Testis (tissue), 3 donors: ENCODE measurements around the gene FGFR2. TPM values are rescaled to one million over a fixed set of nuclear protein-coding genes. Genes with fewer than 3 reads are reported as not detected.

ENCODE experiments used
- DNase-seq: peaks from one replicate; pipeline ENCODE4 v3.0.0-alpha.2; 2019
- H3K27ac ChIP-seq, 2 donors: fragments of 200-600 bp; sonication (generic); one replicate each; pipeline ENCODE4 v1.5.1; 2019
- H3K27me3 ChIP-seq: fragments of 200-600 bp; sonication (generic); one replicate; pipeline ENCODE4 v1.5.1; 2019
- H3K36me3 ChIP-seq: fragments of 200-600 bp; sonication (generic); one replicate; pipeline ENCODE4 v1.5.1; 2017; ENCODE audit warnings: low read depth; ENCODE audit errors: missing control alignments
- H3K4me1 ChIP-seq: fragments of 200-600 bp; sonication (generic); one replicate; pipeline ENCODE4 v1.5.1; 2019
- H3K4me3 ChIP-seq, 2 donors: fragments of 200-600 bp; sonication (generic); one replicate each; pipeline ENCODE4 v1.5.1; 2017 to 2019
- H3K9me3 ChIP-seq: fragments of 200-600 bp; sonication (generic); one replicate; pipeline ENCODE4 v1.5.1; 2017
- POLR2A ChIP-seq: fragments of 450-650 bp; IDR thresholded peaks from one replicate; pipeline ENCODE4 v1.6.1; 2017; ENCODE audit warnings: antibody characterized with exemption, mild to moderate bottlenecking, moderate library complexity
- WGBS, 2 donors: methylation state at CpG; one replicate each; pipeline ENCODE4 v1.1.5; 2018; 5-methylcytosine and 5-hydroxymethylcytosine counted together
- intact Hi-C: fragments of 100-400 bp; cut with DNase I; formaldehyde crosslinking; loops from one replicate; pipeline ENCODE4 v1.15.1; 2023; ENCODE audit warnings: low total_unique reads
- polyA plus RNA-seq: library from polyadenylated mRNA; stranded (reverse); fragments of 350-450 nt; fragmentation: Illumina TruSeq; extraction: RNeasy Lipid Tissue Mini Kit (QIAGEN cat#74804); gene quantifications from one replicate; pipeline ENCODE4 v1.2.3, GENCODE V29; 2014; ENCODE audit warnings: low read depth, low replicate concordance; ENCODE audit not compliant: insufficient read depth
- total RNA-seq, 2 donors: library from RNA; depleted of rRNA; stranded (reverse); fragments of >200 nt; gene quantifications; one replicate each; pipeline ENCODE4 v1.2.3, GENCODE V29; 2016
- TF ChIP-seq, protein P1 (sequence below), 3 experiments: fragments of 450-650 bp in 2 of 3; fragments of 200-600 bp in 1 of 3; sonication (generic) in 1 of 3; IDR thresholded peaks; one replicate each; pipeline ENCODE4 v1.5.1; 2016 to 2019; ENCODE audit warnings: antibody characterized with exemption in 3 of 3, mild to moderate bottlenecking in 2 of 3, moderate library complexity in 1 of 3

Gene FGFR2
- total and polyA plus RNA-seq, 3 donors from 2014 or later = 23.2 to 28.9 (median 23.4) TPM

DNA sequence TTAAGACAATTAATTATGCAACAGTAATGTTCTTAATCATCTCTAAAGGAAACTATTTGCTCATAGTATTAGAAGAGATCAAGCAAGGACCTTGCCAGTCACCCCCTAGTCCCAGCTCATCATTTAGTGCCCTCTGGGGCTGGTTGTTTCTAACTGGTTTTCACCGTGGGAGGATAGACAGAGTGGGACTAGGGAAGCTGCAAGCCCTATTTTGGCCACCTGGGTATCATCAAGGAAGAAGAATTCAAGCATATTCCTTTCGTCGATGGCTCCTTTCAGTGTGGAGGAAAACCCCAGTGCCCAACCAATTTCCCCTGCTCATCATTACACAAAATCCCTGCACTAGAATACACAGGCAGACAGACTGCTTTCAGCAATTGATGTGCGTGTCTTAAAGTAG lies 30.6 kb upstream of the FGFR2 start:
- intact Hi-C loops = no loop called here
- no peak overlapping the region for H3K4me3 ChIP-seq
- no peaks in the 10 kb centered on the region for H3K36me3 ChIP-seq
- H3K4me1 ChIP-seq = no peaks in the 10 kb centered on the region
- no peak for DNase-seq
- 72 to 89% methylated on average over 4 of the region's 4 CpGs for WGBS, 2 donors
- no peak overlapping the region for H3K27ac ChIP-seq
- H3K27me3 ChIP-seq = no peaks in the 10 kb centered on the region
- H3K9me3 ChIP-seq = no peaks in the 10 kb centered on the region
- TF ChIP-seq POLR2A = no peak
- TF ChIP-seq, protein P1, sequence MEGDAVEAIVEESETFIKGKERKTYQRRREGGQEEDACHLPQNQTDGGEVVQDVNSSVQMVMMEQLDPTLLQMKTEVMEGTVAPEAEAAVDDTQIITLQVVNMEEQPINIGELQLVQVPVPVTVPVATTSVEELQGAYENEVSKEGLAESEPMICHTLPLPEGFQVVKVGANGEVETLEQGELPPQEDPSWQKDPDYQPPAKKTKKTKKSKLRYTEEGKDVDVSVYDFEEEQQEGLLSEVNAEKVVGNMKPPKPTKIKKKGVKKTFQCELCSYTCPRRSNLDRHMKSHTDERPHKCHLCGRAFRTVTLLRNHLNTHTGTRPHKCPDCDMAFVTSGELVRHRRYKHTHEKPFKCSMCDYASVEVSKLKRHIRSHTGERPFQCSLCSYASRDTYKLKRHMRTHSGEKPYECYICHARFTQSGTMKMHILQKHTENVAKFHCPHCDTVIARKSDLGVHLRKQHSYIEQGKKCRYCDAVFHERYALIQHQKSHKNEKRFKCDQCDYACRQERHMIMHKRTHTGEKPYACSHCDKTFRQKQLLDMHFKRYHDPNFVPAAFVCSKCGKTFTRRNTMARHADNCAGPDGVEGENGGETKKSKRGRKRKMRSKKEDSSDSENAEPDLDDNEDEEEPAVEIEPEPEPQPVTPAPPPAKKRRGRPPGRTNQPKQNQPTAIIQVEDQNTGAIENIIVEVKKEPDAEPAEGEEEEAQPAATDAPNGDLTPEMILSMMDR (IDR thresholded peaks at IDR 0.05) = no peak

DNA sequence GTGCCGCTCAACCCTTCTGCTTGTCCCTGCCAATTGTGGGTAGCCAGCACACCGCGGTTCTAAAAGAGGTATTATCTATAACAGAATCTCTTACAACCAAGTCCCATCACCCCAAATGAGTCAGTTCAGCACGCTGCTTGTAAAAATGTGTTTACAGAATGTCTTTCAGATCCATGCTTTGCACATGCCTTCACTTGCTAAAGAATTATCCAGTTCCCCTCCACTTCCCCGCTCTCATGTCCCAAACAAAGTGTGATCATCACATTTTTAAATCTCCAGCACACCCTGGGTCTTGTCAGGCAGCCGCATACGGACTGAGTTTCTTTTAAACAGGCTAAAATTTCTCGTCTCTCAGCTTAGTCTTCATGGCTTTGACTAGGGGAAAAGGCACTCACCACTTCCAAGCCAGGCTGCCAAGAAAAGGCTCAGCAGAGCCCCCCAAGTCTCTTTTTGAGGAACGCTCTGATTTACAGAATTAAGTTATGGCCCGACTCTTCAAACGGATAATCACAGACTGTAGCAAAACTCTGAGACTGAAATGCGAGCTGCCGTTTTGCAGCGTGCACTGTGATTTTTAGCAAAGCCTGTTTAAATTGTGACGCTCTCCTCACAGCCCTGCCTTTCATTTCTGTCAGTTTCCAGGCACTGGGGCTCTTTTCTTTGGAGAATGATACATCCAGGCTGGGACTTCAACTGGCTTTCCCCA lies 29.8 kb upstream of the FGFR2 start:
- Histone ChIP-seq H3K4me1 (no peaks in the 10 kb centered on the region), H3K36me3 (no peaks in the 10 kb centered on the region), H3K9me3 (no peaks in the 10 kb centered on the region), H3K27ac (no peak overlapping the region), H3K4me3 (no peak overlapping the region), H3K27me3 (no peaks in the 10 kb centered on the region)
- intact Hi-C loops = no loop called here
- WGBS, 2 donors = 50 to 59% methylated on average over 15 of the region's 15 CpGs
- DNase-seq = no peak
- no peak for TF ChIP-seq POLR2A
- TF ChIP-seq, protein P1 (IDR thresholded peaks at IDR 0.05) = no peak

DNA sequence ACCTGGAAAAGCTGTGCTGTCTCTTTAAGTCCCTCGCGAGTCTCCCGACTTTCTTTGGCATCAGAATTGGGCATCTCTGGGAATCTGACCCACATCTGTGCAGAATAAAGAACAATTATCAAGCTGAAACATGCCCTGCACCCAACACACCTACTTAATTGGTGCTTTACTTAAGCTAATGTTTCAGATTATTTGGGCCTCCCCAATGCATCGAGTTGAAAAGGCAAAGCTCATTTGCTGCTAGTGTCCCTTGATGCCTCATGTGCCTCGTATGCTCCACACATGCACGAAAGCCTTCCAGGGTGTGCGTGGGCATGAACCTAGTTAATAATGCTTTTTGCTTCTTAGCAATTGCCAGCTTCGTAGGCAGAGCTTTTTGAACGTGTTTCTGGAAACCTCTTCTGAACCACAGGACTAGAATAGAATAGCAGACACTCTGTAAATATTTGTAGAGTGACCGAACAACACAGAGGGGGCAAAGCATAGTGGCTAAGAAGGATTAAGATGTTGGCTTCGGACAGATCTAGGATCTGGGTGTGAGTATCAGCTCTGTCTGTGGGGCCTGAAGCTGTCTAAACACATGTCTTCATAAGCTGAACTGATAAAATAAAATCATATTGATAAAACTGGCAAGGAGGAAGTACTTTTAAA lies 26.7 kb upstream of the FGFR2 start:
- intact Hi-C loops = no loop called here
- Histone ChIP-seq H3K36me3 (no peaks in the 10 kb centered on the region), H3K9me3 (no peaks in the 10 kb centered on the region), H3K27me3 (no peaks in the 10 kb centered on the region), H3K4me1 (no peaks in the 10 kb centered on the region), H3K4me3 (no peak overlapping the region), H3K27ac (no peak overlapping the region)
- 75 to 89% methylated on average over 11 of the region's 11 CpGs for WGBS, 2 donors
- DNase-seq = no peak
- TF ChIP-seq POLR2A = no peak
- TF ChIP-seq, protein P1 (IDR thresholded peaks at IDR 0.05) = no peak

DNA sequence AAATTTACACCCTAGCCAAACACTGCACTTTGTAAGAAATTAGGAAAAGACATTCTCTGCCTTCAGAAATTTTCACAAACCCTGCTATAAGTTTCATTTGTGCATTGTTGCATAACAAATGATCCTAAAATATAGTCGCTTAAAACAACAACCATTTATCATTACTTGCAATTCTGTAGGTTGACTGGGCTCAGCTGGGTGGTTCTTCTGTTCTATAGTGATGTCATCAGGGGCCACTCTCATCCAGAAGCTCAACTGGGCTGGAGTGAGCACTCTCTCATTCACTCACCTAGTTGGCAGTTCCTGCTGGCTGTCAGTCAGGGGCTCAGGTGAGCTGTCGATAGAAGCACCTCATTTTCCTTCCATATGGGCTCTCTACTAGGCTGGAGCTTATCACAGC lies 20.7 kb upstream of the FGFR2 start:
- DNase-seq = no peak
- H3K4me3 ChIP-seq = no peak overlapping the region
- H3K9me3 ChIP-seq = no peaks in the 10 kb centered on the region
- H3K4me1 ChIP-seq = no peaks in the 10 kb centered on the region
- no peaks in the 10 kb centered on the region for H3K36me3 ChIP-seq
- WGBS, 2 donors = 92 to 98% methylated on average over 2 of the region's 2 CpGs
- no peak overlapping the region for H3K27ac ChIP-seq
- no peaks in the 10 kb centered on the region for H3K27me3 ChIP-seq
- intact Hi-C loops = no loop called here
- TF ChIP-seq, protein P1 (IDR thresholded peaks at IDR 0.05) = no peak

DNA sequence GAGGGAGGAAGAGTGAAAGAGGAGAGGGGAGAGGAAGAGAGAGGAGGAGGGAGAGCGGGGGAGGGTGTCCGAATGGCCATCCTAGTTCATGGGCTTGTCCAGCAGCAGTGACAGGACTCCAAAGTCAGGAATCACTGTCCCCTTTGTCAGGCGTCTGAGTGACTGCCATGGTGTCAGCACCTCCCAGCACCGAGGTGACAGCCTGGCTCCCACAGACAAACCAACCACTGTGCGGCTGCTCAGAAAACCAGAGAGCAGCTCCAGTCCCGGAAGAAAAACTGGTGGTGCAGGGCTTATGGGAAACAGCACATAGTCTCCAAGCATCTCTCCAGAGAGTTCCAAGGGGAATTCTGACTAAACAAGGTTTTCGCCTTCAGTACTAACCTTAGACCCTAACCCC lies 18.9 kb upstream of the FGFR2 start:
- no peaks in the 10 kb centered on the region for H3K27me3 ChIP-seq
- no peaks in the 10 kb centered on the region for H3K9me3 ChIP-seq
- no peak overlapping the region for H3K4me3 ChIP-seq
- intact Hi-C loops = no loop called here
- no peak for TF ChIP-seq POLR2A
- TF ChIP-seq, protein P1 (IDR thresholded peaks at IDR 0.05) = no peak
- no peaks in the 10 kb centered on the region for H3K36me3 ChIP-seq
- no peak overlapping the region for H3K27ac ChIP-seq
- DNase-seq = no peak
- 81 to 90% methylated on average over 7 of the region's 7 CpGs for WGBS, 2 donors
- no peaks in the 10 kb centered on the region for H3K4me1 ChIP-seq
